HK-2 (cell line): ENCODE measurements around the gene CD22.
"Not testable (repeated sequence)": the region's sequence is repeated elsewhere in the genome, so short reads cannot be mapped to it uniquely, and the experiment has no call there.

Experiments
- DNase-seq: peaks from one replicate; pipeline ENCODE4 v3.0.0-alpha.2; 2018; ENCODE audit not compliant: unreplicated experiment

The CD22 gene

GRCh38 chr19:35359395-35359794 is 30.4 kb downstream of the CD22 start:
- not testable (repeated sequence) for DNase-seq

GRCh38 chr19:35360081-35360480 is 31.1 kb downstream of the CD22 start:
- DNase-seq, result not testable (repeated sequence)

GRCh38 chr19:35360880-35361420 is 32.0 kb downstream of the CD22 start:
- no peak for DNase-seq

GRCh38 chr19:35362261-35363000 is 33.4 kb downstream of the CD22 start:
- DNase-seq, result no peak

GRCh38 chr19:35363001-35363590 is 34.1 kb downstream of the CD22 start:
- no peak for DNase-seq

- no peak for DNase-seq
Measured at GRCh38 chr19:35363711-35364425, 34.9 kb downstream of the CD22 start.

GRCh38 chr19:35365303-35365702 is 36.3 kb downstream of the CD22 start:
- no peak for DNase-seq

GRCh38 chr19:35368378-35368777 is 39.4 kb downstream of the CD22 start:
- no peak for DNase-seq

- no peak for DNase-seq
Measured at GRCh38 chr19:35369522-35369921, 40.5 kb downstream of the CD22 start.

GRCh38 chr19:35370722-35371121 is 41.7 kb downstream of the CD22 start, which contains the start of gene GPR42:
GPR42 (plus strand) TSS chr19:35371068; CDS start chr19:35371360, 292 bp downstream.
- DNase-seq, result no peak

- DNase-seq, result no peak
Measured at GRCh38 chr19:35373492-35373891, 44.5 kb downstream of the CD22 start.

GRCh38 chr19:35374031-35374430 is 45.0 kb downstream of the CD22 start:
- not testable (repeated sequence) for DNase-seq

- DNase-seq, result no peak
Measured at GRCh38 chr19:35375505-35376307, 46.7 kb downstream of the CD22 start.

GRCh38 chr19:35377656-35378055 is 48.7 kb downstream of the CD22 start:
- no peak for DNase-seq

GRCh38 chr19:35378356-35378755 is 49.4 kb downstream of the CD22 start:
- DNase-seq, result no peak

- DNase-seq, result not testable (repeated sequence)
Measured at GRCh38 chr19:35379545-35379944, 50.6 kb downstream of the CD22 start.

- DNase-seq, result no peak
Measured at GRCh38 chr19:35379992-35380391, 51.0 kb downstream of the CD22 start.

- DNase-seq, result no peak
Measured at GRCh38 chr19:35380450-35381124, 51.6 kb downstream of the CD22 start.

- no peak for DNase-seq
Measured at GRCh38 chr19:35381318-35381717, 52.3 kb downstream of the CD22 start.

GRCh38 chr19:35381926-35382325 is 52.9 kb downstream of the CD22 start:
- no peak for DNase-seq

- DNase-seq, result no peak
Measured at GRCh38 chr19:35383536-35383935, 54.5 kb downstream of the CD22 start.
